ENCODE results near the gene UBXN4.
A peak's percentile ranks its signal among the peaks of the same experiment; 100 is the strongest.

Gene UBXN4

GRCh38 chr2:135812907-135813511, 71.4 kb downstream of the UBXN4 start:
- DNase-seq (ENCODE audit: low spot score), result no peak

- no peak for DNase-seq (ENCODE audit: low spot score)
Measured at GRCh38 chr2:135815269-135815668, 73.6 kb downstream of the UBXN4 start.

GRCh38 chr2:135817466-135817865, 75.8 kb downstream of the UBXN4 start:
- no peak for DNase-seq (ENCODE audit: low spot score)

GRCh38 chr2:135817951-135818350, 76.3 kb downstream of the UBXN4 start:
- DNase-seq (ENCODE audit: low spot score), result peak; percentile 29

- DNase-seq (ENCODE audit: low spot score), result peak; percentile 48
Measured at GRCh38 chr2:135818937-135819610, 77.4 kb downstream of the UBXN4 start.

GRCh38 chr2:135820003-135820618, 78.5 kb downstream of the UBXN4 start:
- DNase-seq (ENCODE audit: low spot score), result peak; percentile 25

- DNase-seq (ENCODE audit: low spot score), result no peak
Measured at GRCh38 chr2:135821190-135821589, 79.5 kb downstream of the UBXN4 start.

GRCh38 chr2:135822855-135823254, 81.2 kb downstream of the UBXN4 start:
- DNase-seq (ENCODE audit: low spot score), result no peak

GRCh38 chr2:135825131-135825530, 83.5 kb downstream of the UBXN4 start:
- DNase-seq (ENCODE audit: low spot score), result no peak

- no peak for DNase-seq (ENCODE audit: low spot score)
Measured at GRCh38 chr2:135825550-135826176, 84.0 kb downstream of the UBXN4 start.

GRCh38 chr2:135826544-135826943, 84.9 kb downstream of the UBXN4 start:
- no peak for DNase-seq (ENCODE audit: low spot score)

GRCh38 chr2:135829378-135830135, 87.9 kb downstream of the UBXN4 start:
- no peak for DNase-seq (ENCODE audit: low spot score)

GRCh38 chr2:135831180-135831812, 89.6 kb downstream of the UBXN4 start:
- DNase-seq (ENCODE audit: low spot score), result no peak

- DNase-seq (ENCODE audit: low spot score), result no peak
Measured at GRCh38 chr2:135832891-135833290, 91.2 kb downstream of the UBXN4 start.

All from hepatic stellate cell (primary cell).